Measurements from ENCODE around the gene GRM4.

GRCh38 chr6:34047913-34048867, 97.7 kb downstream of the GRM4 start:
- TF ChIP-seq CTCF (IDR thresholded peaks at IDR 0.05) = no peak
- TF ChIP-seq POLR2A (IDR thresholded peaks at IDR 0.05) = no peak
- TF ChIP-seq EP300 (IDR thresholded peaks at IDR 0.05) = no peak
- no peak for TF ChIP-seq POLR2AphosphoS5 (IDR thresholded peaks at IDR 0.05)
